ENCODE results near the gene MRPL39. TPM values are rescaled to one million over a fixed set of nuclear protein-coding genes. Genes with fewer than 3 reads are reported as not detected.

MRPL39 gene
- polyA plus RNA-seq, 3 donors = 5.1 to 22.3 (median 15.5) TPM

DNA sequence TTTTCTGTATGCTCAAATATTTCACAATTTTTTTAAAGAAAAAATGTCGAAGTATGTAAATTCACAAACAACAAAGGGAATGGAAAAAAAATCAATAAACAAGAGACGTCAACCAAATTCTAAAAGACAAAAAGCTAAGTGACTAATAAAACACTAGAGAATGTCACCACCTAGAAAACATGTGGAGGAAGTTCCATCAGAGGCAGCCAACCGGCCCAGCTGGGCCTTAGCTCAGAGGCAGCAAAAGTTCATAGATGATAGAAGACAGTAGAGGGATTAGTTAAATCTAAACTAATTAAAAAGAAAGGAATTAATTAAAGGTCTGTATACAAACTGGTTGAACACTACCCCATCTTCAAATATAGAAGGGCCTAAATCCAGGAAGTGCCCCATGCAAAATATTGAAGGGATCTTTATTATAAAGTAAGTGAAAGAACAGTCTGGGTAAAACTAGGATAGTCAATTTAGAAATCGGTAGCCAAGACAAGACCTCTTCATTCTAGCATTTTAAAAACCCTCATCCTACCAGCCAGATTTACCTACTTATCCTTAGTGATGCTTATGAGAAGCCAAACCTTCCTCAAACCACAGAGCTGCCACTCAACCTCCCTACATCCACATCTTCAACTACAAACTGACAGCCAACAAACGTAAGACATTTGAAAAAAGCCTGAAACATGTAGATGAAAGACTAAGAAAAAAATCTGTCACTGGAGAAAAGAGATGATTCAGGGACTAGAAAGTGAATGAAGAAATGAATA is 23.7 kb downstream of the MRPL39 start:
- H3K27me3 Mint-ChIP-seq (ENCODE audit: low read depth in 3 of 3) = no peaks in the 10 kb centered on the region
- H3K4me3 Mint-ChIP-seq = no peak overlapping the region
- peaks cover 0 to 2% (median 0%) of the 10 kb centered on the region in 7 donors for H3K9me3 Mint-ChIP-seq
- peaks cover 19 to 37% of the 10 kb centered on the region in 2 donors for H3K36me3 ChIP-seq (replicated peaks in 1 of 2; ENCODE audit: control insufficient read depth in 1 of 2, insufficient read depth in 2 of 2, low read length in 2 of 2)
- no peak overlapping the region for H3K4me2 ChIP-seq (replicated peaks; ENCODE audit: extremely low read depth, low read length, poor library complexity, severe bottlenecking)
- H3K9me3 ChIP-seq (replicated peaks in 1 of 2; ENCODE audit: control insufficient read depth in 1 of 2, insufficient read depth in 1 of 2, low read length in 2 of 2) = no peaks in the 10 kb centered on the region
- intact Hi-C loops (cut with micrococcal nuclease) = no loop called here
- peaks cover 26 to 46% of the 10 kb centered on the region in 2 donors for H3K36me3 Mint-ChIP-seq
- H3K27ac Mint-ChIP-seq = no peak overlapping the region
- H3K4me1 Mint-ChIP-seq = no peaks in the 10 kb centered on the region
- WGBS (ENCODE audit: insufficient coverage) = 100% methylated on average over 1 of the region's 5 CpGs
- no peak overlapping the region for H3K9ac ChIP-seq (ENCODE audit: insufficient read depth, low read length, poor library complexity, severe bottlenecking)
- H3K27ac ChIP-seq (ENCODE audit: low read depth in 1 of 2, low read length in 2 of 2) = no peak overlapping the region
- H3K27me3 ChIP-seq (ENCODE audit: control insufficient read depth in 2 of 2, insufficient read depth in 2 of 2, low read length in 2 of 2) = no peaks in the 10 kb centered on the region
- TF ChIP-seq CTCF (IDR thresholded peaks at IDR 0.05) = no peak
- H2AFZ ChIP-seq (ENCODE audit: insufficient read depth, low read depth, low read length, poor library complexity, severe bottlenecking) = no peak overlapping the region
- H4K20me1 ChIP-seq (ENCODE audit: insufficient read depth, low read length) = no peaks in the 10 kb centered on the region
- no peaks in the 10 kb centered on the region for H3K4me1 ChIP-seq (ENCODE audit: control insufficient read depth in 1 of 2, insufficient read depth in 2 of 2, low read length in 2 of 2)
- DNase-seq = no peak
- no peaks in the 10 kb centered on the region for H3K79me2 ChIP-seq (ENCODE audit: insufficient read depth, low read length)
- no peak overlapping the region for H3K4me3 ChIP-seq (replicated peaks in 1 of 3; ENCODE audit: low read depth in 2 of 3, low read length in 3 of 3)

DNA sequence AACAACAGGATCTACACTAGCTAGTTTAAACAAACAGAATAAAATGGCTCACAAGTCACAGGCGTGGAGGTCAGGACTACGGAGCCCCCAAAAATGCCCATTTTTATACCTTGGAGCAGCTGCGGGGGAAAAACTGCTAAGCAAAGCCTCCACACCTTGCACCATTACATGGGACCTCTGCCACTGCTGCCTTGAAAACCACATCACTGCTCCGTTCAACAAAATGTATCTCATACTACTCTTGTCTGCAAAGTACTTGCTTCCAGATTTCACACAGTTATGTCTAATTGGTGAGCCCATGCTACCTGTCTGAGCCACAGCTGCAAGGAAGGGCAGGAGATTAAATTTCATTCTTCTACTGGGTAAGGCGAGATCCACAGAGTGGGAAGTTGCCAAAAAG is 24.4 kb downstream of the MRPL39 start:
- H3K27ac ChIP-seq (ENCODE audit: low read depth in 1 of 2, low read length in 2 of 2) = no peak overlapping the region
- H3K4me1 Mint-ChIP-seq = no peaks in the 10 kb centered on the region

More for the DNA sequence above, 24.4 kb downstream of the MRPL39 start:
- H3K9me3 Mint-ChIP-seq = peaks cover 0 to 2% (median 0%) of the 10 kb centered on the region in 7 donors
- no peak overlapping the region for H3K4me3 ChIP-seq (replicated peaks in 1 of 3; ENCODE audit: low read depth in 2 of 3, low read length in 3 of 3)
- intact Hi-C loops (cut with micrococcal nuclease) = no loop called here
- peaks cover 19 to 30% of the 10 kb centered on the region in 2 donors for H3K36me3 ChIP-seq (replicated peaks in 1 of 2; ENCODE audit: control insufficient read depth in 1 of 2, insufficient read depth in 2 of 2, low read length in 2 of 2)
- H4K20me1 ChIP-seq (ENCODE audit: insufficient read depth, low read length) = no peaks in the 10 kb centered on the region
- DNase-seq = no peak
- H3K4me3 Mint-ChIP-seq = no peak overlapping the region
- WGBS (ENCODE audit: insufficient coverage) = 98% methylated on average over 4 of the region's 5 CpGs
- H2AFZ ChIP-seq (ENCODE audit: insufficient read depth, low read depth, low read length, poor library complexity, severe bottlenecking) = no peak overlapping the region
- no peaks in the 10 kb centered on the region for H3K79me2 ChIP-seq (ENCODE audit: insufficient read depth, low read length)
- no peak for TF ChIP-seq CTCF (IDR thresholded peaks at IDR 0.05)
- no peaks in the 10 kb centered on the region for H3K27me3 Mint-ChIP-seq (ENCODE audit: low read depth in 3 of 3)
- no peaks in the 10 kb centered on the region for H3K9me3 ChIP-seq (replicated peaks in 1 of 2; ENCODE audit: control insufficient read depth in 1 of 2, insufficient read depth in 1 of 2, low read length in 2 of 2)
- no peaks in the 10 kb centered on the region for H3K4me1 ChIP-seq (ENCODE audit: control insufficient read depth in 1 of 2, insufficient read depth in 2 of 2, low read length in 2 of 2)
- H3K27me3 ChIP-seq (ENCODE audit: control insufficient read depth in 2 of 2, insufficient read depth in 2 of 2, low read length in 2 of 2) = no peaks in the 10 kb centered on the region
- H3K9ac ChIP-seq (ENCODE audit: insufficient read depth, low read length, poor library complexity, severe bottlenecking) = no peak overlapping the region
- no peak overlapping the region for H3K4me2 ChIP-seq (replicated peaks; ENCODE audit: extremely low read depth, low read length, poor library complexity, severe bottlenecking)
- peaks cover 24 to 42% of the 10 kb centered on the region in 2 donors for H3K36me3 Mint-ChIP-seq
- no peak overlapping the region for H3K27ac Mint-ChIP-seq
